Fibroblast of the aortic adventitia (primary cell): ENCODE results near the gene CDK4. TPM values are rescaled to one million over a fixed set of nuclear protein-coding genes. Genes with fewer than 3 reads are reported as not detected.
A peak's percentile ranks its signal among the peaks of the same experiment; 100 is the strongest.

Experiments used
- DNase-seq: peaks from one replicate; pipeline ENCODE4 v3.0.0-alpha.2; 2010; ENCODE audit warnings: low read depth
- H3K4me3 ChIP-seq: 2 replicates; pipeline ENCODE4 v1.5.1; 2011; ENCODE audit warnings: low read depth, mild to moderate bottlenecking, control low read depth, low read length, moderate library complexity
- total RNA-seq: library from RNA; depleted of rRNA; stranded (reverse); fragments of >200 nt; gene quantifications from 2 replicates; pipeline ENCODE4 v1.2.3, GENCODE V29; 2012; ENCODE audit warnings: low replicate concordance
- TF ChIP-seq, protein P1 (sequence below): IDR thresholded peaks from 2 replicates; pipeline ENCODE4 v1.5.1; 2011; ENCODE audit warnings: mild to moderate bottlenecking, low read length, control low read depth, inconsistent platforms; ENCODE audit not compliant: insufficient read depth

CDK4 gene
- 208 and 588 TPM in 2 replicates for total RNA-seq

DNA sequence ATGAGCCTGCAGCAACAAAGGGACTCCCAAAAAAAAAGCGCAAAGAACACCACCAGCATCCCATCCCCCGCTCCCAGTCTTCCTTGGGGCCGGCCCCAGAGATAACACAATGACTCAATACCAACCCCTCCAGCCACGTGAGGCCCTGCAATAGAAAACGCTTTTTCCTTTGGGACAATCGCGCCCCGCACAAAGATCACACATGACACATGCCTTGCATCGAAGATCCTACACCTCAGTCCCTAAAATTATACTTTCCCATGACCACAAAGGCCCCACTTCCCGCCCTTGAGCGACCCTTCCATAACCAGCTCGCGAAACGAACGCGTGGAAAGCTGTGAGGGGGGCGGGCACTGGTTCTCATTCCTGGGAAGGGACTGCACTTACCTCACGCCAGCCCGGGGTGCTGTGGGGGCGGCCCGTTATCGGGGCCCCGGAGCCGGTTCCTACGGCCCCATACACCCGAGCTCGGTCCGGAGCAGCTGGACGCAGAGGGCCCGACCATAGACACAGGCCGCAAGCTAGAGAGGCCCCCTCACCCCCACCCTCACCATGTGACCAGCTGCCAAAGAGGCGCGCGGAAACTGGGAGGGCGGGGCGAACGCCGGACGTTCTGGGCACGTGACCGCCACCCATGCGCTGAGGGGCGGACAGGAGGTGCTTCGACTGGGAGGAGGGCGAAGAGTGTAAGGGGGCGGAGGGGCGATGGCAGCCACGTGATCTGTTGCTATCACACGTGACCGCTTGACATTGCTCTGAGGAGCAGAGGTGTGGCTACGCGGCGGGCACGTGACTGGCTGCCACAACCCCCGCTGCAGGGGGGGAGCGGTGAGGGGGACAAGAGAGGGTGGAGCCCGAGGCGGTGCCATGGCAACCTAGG is at the start of gene CDK4:
CDK4 (minus strand) TSS at position 523 of the 880 bp plus-strand sequence. CDS start 593 bp downstream, outside the sequence.
- peak; percentile 99 for DNase-seq
- peak within 1 kb of the TSS; percentile 93 for H3K4me3 ChIP-seq
- TF ChIP-seq, protein P1, sequence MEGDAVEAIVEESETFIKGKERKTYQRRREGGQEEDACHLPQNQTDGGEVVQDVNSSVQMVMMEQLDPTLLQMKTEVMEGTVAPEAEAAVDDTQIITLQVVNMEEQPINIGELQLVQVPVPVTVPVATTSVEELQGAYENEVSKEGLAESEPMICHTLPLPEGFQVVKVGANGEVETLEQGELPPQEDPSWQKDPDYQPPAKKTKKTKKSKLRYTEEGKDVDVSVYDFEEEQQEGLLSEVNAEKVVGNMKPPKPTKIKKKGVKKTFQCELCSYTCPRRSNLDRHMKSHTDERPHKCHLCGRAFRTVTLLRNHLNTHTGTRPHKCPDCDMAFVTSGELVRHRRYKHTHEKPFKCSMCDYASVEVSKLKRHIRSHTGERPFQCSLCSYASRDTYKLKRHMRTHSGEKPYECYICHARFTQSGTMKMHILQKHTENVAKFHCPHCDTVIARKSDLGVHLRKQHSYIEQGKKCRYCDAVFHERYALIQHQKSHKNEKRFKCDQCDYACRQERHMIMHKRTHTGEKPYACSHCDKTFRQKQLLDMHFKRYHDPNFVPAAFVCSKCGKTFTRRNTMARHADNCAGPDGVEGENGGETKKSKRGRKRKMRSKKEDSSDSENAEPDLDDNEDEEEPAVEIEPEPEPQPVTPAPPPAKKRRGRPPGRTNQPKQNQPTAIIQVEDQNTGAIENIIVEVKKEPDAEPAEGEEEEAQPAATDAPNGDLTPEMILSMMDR, result no peak

DNA sequence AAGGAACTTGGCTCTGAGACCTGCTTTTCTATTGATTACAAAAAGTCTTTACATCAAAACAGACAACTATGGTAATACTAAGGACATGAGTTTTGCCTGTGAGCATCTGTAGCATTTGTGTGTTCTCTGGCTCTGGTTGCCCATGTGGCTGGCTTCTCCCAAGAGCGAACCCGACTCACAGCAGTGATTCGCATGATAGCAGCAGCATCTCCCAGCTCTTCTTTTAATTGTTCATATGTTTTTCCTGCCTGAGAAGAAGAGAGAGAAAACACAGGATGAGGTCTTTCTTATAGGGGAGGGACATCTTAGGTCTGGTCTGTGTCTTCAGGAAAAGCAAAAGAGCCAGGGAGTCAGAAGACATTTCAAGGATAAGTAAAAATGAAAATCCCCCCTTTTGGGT is 48.9 kb upstream of the CDK4 start:
- DNase-seq, result no peak
- TF ChIP-seq, protein P1, result no peak
- no peak overlapping the region for H3K4me3 ChIP-seq

DNA sequence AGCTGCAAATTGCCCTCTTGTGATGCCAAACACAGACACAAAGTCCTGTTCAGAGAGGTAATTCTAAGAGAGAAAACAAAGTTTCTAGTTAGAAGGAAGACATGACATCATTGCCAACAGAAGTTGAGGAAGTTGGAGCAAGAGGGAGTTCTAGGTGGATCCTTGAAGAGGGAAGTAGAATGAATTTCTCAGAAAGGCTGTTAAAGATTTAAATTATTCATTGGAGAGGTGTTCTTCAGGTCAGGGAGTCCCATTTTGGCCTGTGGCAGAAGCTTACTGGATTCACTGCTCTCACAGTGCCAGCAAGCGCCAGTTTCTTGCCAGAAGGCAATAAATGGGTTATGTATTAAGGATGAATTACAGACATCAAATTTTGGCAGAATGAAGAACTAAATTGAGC is 45.8 kb upstream of the CDK4 start:
- no peak for DNase-seq
- no peak overlapping the region for H3K4me3 ChIP-seq
- TF ChIP-seq, protein P1, result no peak

DNA sequence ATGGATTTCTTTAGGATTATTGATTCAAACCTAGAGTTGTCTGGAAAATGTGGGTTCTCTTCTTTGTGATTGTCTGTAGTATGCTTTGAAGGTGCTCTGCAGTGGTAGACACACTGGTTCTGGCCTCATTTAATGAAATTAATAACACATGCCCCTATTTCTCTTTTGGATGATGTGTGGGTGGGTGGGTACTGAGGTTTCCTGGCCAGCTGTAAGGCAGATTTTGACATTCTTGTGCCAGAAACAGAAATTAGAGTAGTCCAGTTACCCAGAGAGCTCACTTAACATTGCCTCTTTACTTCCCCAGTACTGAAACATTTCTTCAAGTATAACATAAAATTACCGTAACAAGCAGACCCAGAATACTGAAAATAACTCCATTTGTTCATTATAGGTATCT is 44.9 kb upstream of the CDK4 start:
- no peak for DNase-seq
- TF ChIP-seq, protein P1, result no peak
- no peak overlapping the region for H3K4me3 ChIP-seq

DNA sequence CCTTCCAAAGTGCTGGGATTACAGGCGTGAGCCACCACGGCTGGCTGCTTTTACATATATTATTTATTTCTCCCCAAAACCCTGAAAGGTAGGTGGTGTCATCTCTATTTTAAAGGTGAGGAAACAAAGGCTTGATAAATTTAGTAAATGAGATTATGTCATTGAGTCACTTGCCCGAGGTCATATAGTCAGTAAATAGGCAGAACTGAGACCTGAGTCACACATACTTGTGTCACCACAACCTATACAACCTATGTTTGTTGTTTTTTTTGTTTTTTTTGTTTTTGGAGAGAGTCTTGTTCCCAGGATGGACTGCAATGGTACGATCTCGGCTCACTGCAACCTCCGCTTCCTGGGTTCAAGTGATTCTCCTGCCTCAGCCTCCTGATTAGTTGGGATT is 43.2 kb upstream of the CDK4 start:
- H3K4me3 ChIP-seq, result no peak overlapping the region
- TF ChIP-seq, protein P1, result no peak
- no peak for DNase-seq

DNA sequence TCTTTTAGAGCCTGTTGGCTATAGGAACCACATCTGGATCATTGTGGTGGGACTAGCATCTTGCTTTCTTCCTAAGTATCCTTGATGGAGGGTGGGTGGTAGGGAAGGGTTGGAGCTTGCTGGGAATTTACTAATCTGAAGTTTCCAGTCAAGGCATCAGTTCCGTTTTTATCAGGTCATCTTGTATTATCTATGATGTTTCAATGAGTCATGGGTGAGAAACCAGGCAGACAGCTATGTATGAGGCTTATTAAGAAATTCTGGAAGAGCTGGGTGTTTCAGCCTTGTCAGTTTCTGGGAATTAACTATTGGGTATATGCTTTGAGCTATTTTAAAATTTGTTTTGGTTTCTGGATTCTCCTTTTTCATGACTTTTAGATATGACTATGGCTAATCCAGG is 41.8 kb upstream of the CDK4 start:
- H3K4me3 ChIP-seq, result no peak overlapping the region
- TF ChIP-seq, protein P1, result no peak

More for the DNA sequence above, 41.8 kb upstream of the CDK4 start:
- DNase-seq, result peak; percentile 95
